Testis (tissue), 3 donors: ENCODE data around the gene CFAP20DC. TPM values are rescaled to one million over a fixed set of nuclear protein-coding genes. Genes with fewer than 3 reads are reported as not detected.

Experiments used
- DNase-seq: peaks from one replicate; pipeline ENCODE4 v3.0.0-alpha.2; 2019
- H3K27ac ChIP-seq, 2 donors: fragments of 200-600 bp; sonication (generic); one replicate each; pipeline ENCODE4 v1.5.1; 2019
- H3K27me3 ChIP-seq: fragments of 200-600 bp; sonication (generic); one replicate; pipeline ENCODE4 v1.5.1; 2019
- H3K36me3 ChIP-seq: fragments of 200-600 bp; sonication (generic); one replicate; pipeline ENCODE4 v1.5.1; 2017; ENCODE audit warnings: low read depth; ENCODE audit errors: missing control alignments
- H3K4me1 ChIP-seq: fragments of 200-600 bp; sonication (generic); one replicate; pipeline ENCODE4 v1.5.1; 2019
- H3K4me3 ChIP-seq, 2 donors: fragments of 200-600 bp; sonication (generic); one replicate each; pipeline ENCODE4 v1.5.1; 2017 to 2019
- H3K9me3 ChIP-seq: fragments of 200-600 bp; sonication (generic); one replicate; pipeline ENCODE4 v1.5.1; 2017
- POLR2A ChIP-seq: fragments of 450-650 bp; IDR thresholded peaks from one replicate; pipeline ENCODE4 v1.6.1; 2017; ENCODE audit warnings: antibody characterized with exemption, mild to moderate bottlenecking, moderate library complexity
- WGBS, 2 donors: methylation state at CpG; one replicate each; pipeline ENCODE4 v1.1.5; 2018; 5-methylcytosine and 5-hydroxymethylcytosine counted together
- intact Hi-C: fragments of 100-400 bp; cut with DNase I; formaldehyde crosslinking; loops from one replicate; pipeline ENCODE4 v1.15.1; 2023; ENCODE audit warnings: low total_unique reads
- polyA plus RNA-seq: library from polyadenylated mRNA; stranded (reverse); fragments of 350-450 nt; fragmentation: Illumina TruSeq; extraction: RNeasy Lipid Tissue Mini Kit (QIAGEN cat#74804); gene quantifications from one replicate; pipeline ENCODE4 v1.2.3, GENCODE V29; 2014; ENCODE audit warnings: low read depth, low replicate concordance; ENCODE audit not compliant: insufficient read depth
- total RNA-seq, 2 donors: library from RNA; depleted of rRNA; stranded (reverse); fragments of >200 nt; gene quantifications; one replicate each; pipeline ENCODE4 v1.2.3, GENCODE V29; 2016
- TF ChIP-seq, protein P1 (sequence below), 3 experiments: fragments of 450-650 bp in 2 of 3; fragments of 200-600 bp in 1 of 3; sonication (generic) in 1 of 3; IDR thresholded peaks; one replicate each; pipeline ENCODE4 v1.5.1; 2016 to 2019; ENCODE audit warnings: antibody characterized with exemption in 3 of 3, mild to moderate bottlenecking in 2 of 3, moderate library complexity in 1 of 3

Gene CFAP20DC
- total and polyA plus RNA-seq, 3 donors from 2014 or later: 24.5 to 62.8 (median 42.0) TPM

DNA sequence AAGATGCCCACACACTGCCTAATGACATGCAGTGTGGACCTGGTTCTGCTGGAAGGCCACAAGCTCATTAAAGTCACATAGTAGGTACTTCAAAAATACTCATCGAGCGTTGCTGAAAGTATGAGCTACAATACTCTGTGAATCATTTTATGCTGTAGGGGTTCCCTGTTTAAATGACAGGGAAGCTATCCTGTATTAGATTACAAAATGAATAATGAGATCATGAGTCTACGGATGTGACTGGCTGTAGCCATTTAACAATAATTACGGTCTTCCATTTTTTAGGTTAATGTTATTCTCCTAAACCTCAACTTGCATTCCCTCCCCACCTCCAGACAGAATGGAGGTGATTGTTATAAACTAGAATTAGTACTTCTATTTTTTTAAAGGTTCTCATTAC is 255.1 kb downstream of the CFAP20DC start:
- H3K27ac ChIP-seq: no peak overlapping the region
- intact Hi-C loops: no loop called here
- DNase-seq: no peak
- no peaks in the 10 kb centered on the region for H3K36me3 ChIP-seq
- WGBS, 2 donors: 92 to 97% methylated on average over 4 of the region's 4 CpGs
- H3K9me3 ChIP-seq: no peaks in the 10 kb centered on the region
- no peaks in the 10 kb centered on the region for H3K27me3 ChIP-seq
- no peaks in the 10 kb centered on the region for H3K4me1 ChIP-seq
- H3K4me3 ChIP-seq: no peak overlapping the region
- TF ChIP-seq, protein P1, sequence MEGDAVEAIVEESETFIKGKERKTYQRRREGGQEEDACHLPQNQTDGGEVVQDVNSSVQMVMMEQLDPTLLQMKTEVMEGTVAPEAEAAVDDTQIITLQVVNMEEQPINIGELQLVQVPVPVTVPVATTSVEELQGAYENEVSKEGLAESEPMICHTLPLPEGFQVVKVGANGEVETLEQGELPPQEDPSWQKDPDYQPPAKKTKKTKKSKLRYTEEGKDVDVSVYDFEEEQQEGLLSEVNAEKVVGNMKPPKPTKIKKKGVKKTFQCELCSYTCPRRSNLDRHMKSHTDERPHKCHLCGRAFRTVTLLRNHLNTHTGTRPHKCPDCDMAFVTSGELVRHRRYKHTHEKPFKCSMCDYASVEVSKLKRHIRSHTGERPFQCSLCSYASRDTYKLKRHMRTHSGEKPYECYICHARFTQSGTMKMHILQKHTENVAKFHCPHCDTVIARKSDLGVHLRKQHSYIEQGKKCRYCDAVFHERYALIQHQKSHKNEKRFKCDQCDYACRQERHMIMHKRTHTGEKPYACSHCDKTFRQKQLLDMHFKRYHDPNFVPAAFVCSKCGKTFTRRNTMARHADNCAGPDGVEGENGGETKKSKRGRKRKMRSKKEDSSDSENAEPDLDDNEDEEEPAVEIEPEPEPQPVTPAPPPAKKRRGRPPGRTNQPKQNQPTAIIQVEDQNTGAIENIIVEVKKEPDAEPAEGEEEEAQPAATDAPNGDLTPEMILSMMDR (IDR thresholded peaks at IDR 0.05): no peak
- no peak for TF ChIP-seq POLR2A

DNA sequence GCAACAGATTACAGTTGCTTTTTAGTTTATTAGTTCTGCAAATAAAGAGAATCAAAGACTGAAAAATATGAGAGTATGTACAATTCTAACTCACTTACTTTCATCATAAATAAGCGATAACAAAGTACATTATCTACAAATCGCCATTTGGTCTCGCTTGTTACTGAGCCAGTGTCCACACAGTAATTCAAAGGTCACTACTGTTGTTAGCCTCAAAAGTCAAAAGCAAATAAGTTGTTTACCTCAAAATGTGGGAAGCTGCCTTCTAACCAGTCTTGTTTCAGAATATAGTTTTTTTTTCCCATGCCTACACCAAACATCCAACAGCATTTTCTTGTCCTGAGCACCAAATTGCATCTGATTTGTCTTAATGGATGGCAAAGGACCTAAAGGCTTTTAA is 255.9 kb downstream of the CFAP20DC start:
- DNase-seq: no peak
- Histone ChIP-seq H3K27ac (no peak overlapping the region), H3K4me3 (no peak overlapping the region), H3K9me3 (no peaks in the 10 kb centered on the region), H3K36me3 (no peaks in the 10 kb centered on the region), H3K4me1 (no peaks in the 10 kb centered on the region), H3K27me3 (no peaks in the 10 kb centered on the region)
- WGBS, 2 donors: 88% methylated on average over 3 of the region's 3 CpGs
- TF ChIP-seq POLR2A: no peak
- TF ChIP-seq, protein P1 (IDR thresholded peaks at IDR 0.05): no peak
- intact Hi-C loops: no loop called here

DNA sequence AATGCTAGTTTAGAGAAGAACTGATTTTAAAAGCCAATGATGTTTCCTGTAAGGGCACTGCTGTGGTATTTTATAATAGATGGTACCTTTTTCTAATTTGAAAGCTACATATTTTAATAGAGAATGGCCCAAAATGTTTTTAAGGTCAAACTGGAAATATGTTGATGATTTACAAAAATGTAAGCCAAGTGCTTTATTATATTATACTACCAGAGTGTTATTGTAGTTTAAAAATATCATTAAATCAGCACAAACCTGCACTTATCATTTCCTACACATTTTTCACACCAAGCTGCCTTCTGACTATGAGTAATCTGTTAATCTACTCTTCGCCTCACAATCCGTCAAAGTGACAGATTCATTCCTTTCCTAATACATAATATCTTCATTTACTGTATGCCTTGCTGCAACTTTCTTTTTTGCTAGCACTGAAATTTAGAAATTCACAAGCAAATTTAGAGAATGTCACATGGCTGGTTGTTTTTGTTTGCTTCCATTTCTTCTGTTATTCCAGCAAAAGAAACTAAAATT is 256.8 kb downstream of the CFAP20DC start:
- no peak for DNase-seq
- intact Hi-C loops: no loop called here
- H3K36me3 ChIP-seq: no peaks in the 10 kb centered on the region
- WGBS, 2 donors: 90 to 91% methylated on average over 2 of the region's 2 CpGs
- no peaks in the 10 kb centered on the region for H3K27me3 ChIP-seq
- TF ChIP-seq, protein P1 (IDR thresholded peaks at IDR 0.05): no peak
- TF ChIP-seq POLR2A: no peak
- H3K4me1 ChIP-seq: no peaks in the 10 kb centered on the region
- H3K27ac ChIP-seq: no peak overlapping the region
- no peak overlapping the region for H3K4me3 ChIP-seq
- H3K9me3 ChIP-seq: no peaks in the 10 kb centered on the region

DNA sequence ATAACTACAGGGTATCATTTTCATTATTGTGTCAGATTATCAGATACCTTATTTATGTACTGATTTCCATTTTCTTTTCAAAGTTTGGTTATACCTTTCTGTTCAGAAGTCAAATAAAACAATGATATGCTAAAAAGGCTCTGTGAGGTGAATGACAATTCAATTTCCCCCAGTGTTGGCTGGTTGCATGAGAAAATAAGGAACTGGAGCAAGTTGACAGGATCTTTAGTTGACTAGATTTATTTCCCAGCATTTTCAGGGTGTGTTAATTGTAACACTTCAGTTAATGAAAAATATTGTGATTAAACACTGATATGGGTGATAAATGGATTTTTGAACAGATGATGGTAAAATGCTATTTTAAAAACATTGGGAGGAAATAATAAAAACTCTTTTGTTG is 260.4 kb downstream of the CFAP20DC start:
- Histone ChIP-seq H3K9me3 (no peaks in the 10 kb centered on the region), H3K36me3 (no peaks in the 10 kb centered on the region), H3K27ac (no peak overlapping the region), H3K4me1 (no peaks in the 10 kb centered on the region), H3K27me3 (no peaks in the 10 kb centered on the region), H3K4me3 (no peak overlapping the region)
- intact Hi-C loops: no loop called here
- DNase-seq: no peak
- TF ChIP-seq, protein P1 (IDR thresholded peaks at IDR 0.05): no peak
- no peak for TF ChIP-seq POLR2A

DNA sequence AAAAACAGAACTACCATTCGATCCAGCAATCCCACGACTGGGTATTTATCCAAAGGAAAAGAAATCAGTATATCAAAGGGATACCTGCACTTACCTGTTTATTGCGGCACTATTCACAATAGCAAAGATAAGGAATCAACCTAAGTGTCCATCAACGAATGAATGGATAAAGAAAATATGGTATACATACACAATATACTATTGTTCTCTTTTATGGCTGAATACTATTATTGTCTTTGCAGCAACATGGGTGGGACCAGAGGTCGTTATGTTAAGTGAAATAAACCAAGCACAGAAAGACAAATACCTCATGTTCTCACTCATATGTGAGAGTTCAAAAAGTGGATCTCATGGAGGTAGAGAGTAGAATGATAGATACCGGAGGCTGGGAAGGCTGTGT is 264.9 kb downstream of the CFAP20DC start:
- intact Hi-C loops: no loop called here
- H3K36me3 ChIP-seq: no peaks in the 10 kb centered on the region
- H3K4me1 ChIP-seq: no peaks in the 10 kb centered on the region
- H3K9me3 ChIP-seq: no peaks in the 10 kb centered on the region
- H3K27ac ChIP-seq: no peak overlapping the region
- 85 to 87% methylated on average over 6 of the region's 6 CpGs for WGBS, 2 donors
- no peak for DNase-seq
- H3K27me3 ChIP-seq: no peaks in the 10 kb centered on the region
- TF ChIP-seq, protein P1 (IDR thresholded peaks at IDR 0.05): no peak
- no peak for TF ChIP-seq POLR2A
- H3K4me3 ChIP-seq: no peak overlapping the region
